Smooth muscle cell (in vitro differentiated cells): ENCODE measurements around the gene MIPOL1. TPM values are rescaled to one million over a fixed set of nuclear protein-coding genes. Genes with fewer than 3 reads are reported as not detected.

Experiments
- DNase-seq: peaks from one replicate; lab custom pipeline; 2025; ENCODE audit not compliant: unreplicated experiment; lab: John Stamatoyannopoulos, UW
- H2AFZ ChIP-seq: fragments of 200-600 bp; sonication (generic); 2 replicates; pipeline ENCODE4 v1.6.0; 2016; ENCODE audit warnings: antibody characterized with exemption, low read depth, mild to moderate bottlenecking
- H3F3A ChIP-seq: fragments of 200-600 bp; sonication (generic); 2 replicates; pipeline ENCODE4 v1.6.0; 2017; ENCODE audit warnings: antibody characterized with exemption, low read depth
- H3K27ac ChIP-seq: fragments of 200-600 bp; sonication (generic); 2 replicates; pipeline ENCODE4 v1.5.1; 2016; ENCODE audit warnings: low read depth, mild to moderate bottlenecking
- H3K27me3 ChIP-seq: fragments of 200-600 bp; sonication (generic); 2 replicates; pipeline ENCODE4 v1.6.1; 2016; ENCODE audit warnings: low read depth, mild to moderate bottlenecking
- H3K36me3 ChIP-seq: fragments of 200-600 bp; sonication (generic); 2 replicates; pipeline ENCODE4 v1.5.1; 2016; ENCODE audit warnings: low read depth
- H3K4me1 ChIP-seq: fragments of 200-600 bp; sonication (generic); 2 replicates; pipeline ENCODE4 v1.5.1; 2016; ENCODE audit warnings: low read depth
- H3K4me2 ChIP-seq: fragments of 200-600 bp; sonication (generic); 2 replicates; pipeline ENCODE4 v1.6.0; 2016; ENCODE audit warnings: mild to moderate bottlenecking
- H3K4me3 ChIP-seq: fragments of 200-600 bp; sonication (generic); 2 replicates; pipeline ENCODE4 v1.5.1; 2016; ENCODE audit warnings: mild to moderate bottlenecking
- H3K79me2 ChIP-seq: fragments of 200-600 bp; sonication (generic); 2 replicates; pipeline ENCODE4 v1.6.0; 2016; ENCODE audit warnings: low read depth, mild to moderate bottlenecking
- H3K9ac ChIP-seq: fragments of 200-600 bp; sonication (generic); 2 replicates; pipeline ENCODE4 v1.6.0; 2016; ENCODE audit warnings: low read depth
- H3K9me3 ChIP-seq: fragments of 200-600 bp; sonication (generic); replicated peaks from 2 replicates; pipeline ENCODE4 v1.5.1; 2016; ENCODE audit warnings: low read depth
- H4K20me1 ChIP-seq: fragments of 200-600 bp; sonication (generic); 2 replicates; pipeline ENCODE4 v1.6.0; 2016; ENCODE audit warnings: low read depth
- CTCF ChIP-seq: fragments of 200-600 bp; sonication (generic); IDR thresholded peaks from 2 replicates; pipeline ENCODE4 v1.5.1; 2017; ENCODE audit warnings: borderline replicate concordance, mild to moderate bottlenecking, antibody characterized with exemption; ENCODE audit not compliant: insufficient read depth, poor library complexity, severe bottlenecking
- WGBS: methylation state at CpG from one replicate; pipeline ENCODE4 v1.1.7; 2016; ENCODE audit warnings: low lambda C conversion rate; 5-methylcytosine and 5-hydroxymethylcytosine counted together
- polyA plus RNA-seq: library from polyadenylated mRNA; unstranded; fragments of >200 nt; fragmentation: Nextera tagmentation; extraction: Ambion mirVana; gene quantifications from 2 replicates; pipeline ENCODE4 v1.2.1, GENCODE V29; 2016
- total RNA-seq: library from RNA; depleted of rRNA; stranded (reverse); fragments of >200 nt; gene quantifications from 2 replicates; pipeline ENCODE4 v1.2.3, GENCODE V29; 2014

Gene MIPOL1
- total and polyA plus RNA-seq, 2 experiments from 2014 or later = 3.2 to 5.1 TPM

DNA sequence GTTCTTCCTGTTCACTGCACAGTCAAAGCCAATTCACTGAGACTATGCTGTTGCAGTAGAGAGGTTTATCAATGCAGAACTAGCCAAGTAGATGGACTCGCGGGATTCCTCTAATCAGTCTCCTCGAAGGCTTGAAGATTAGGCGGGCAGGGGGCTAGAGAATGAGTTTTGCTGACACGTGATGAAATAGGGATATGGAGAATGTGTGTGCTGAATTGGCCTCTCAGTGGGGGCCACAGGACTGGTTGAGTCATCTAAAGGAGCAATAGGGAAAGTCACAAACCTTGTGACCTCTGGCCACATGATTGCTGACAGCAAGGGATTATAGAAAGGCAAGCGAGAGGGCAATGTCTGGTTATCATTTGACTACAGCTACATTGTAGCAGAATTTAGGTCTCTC, 12.7 kb downstream of the MIPOL1 start:
- Histone ChIP-seq H4K20me1 (no peaks in the 10 kb centered on the region), H3F3A (no peaks in the 10 kb centered on the region), H3K4me3 (no peak overlapping the region), H3K9me3 (peaks cover 7% of the 10 kb centered on the region), H3K27me3 (no peaks in the 10 kb centered on the region), H3K79me2 (peaks cover 2% of the 10 kb centered on the region), H3K36me3 (no peaks in the 10 kb centered on the region), H3K9ac (no peak overlapping the region), H2AFZ (no peak overlapping the region), H3K4me1 (no peaks in the 10 kb centered on the region), H3K4me2 (no peak overlapping the region), H3K27ac (no peak overlapping the region)
- TF ChIP-seq CTCF = no peak
- no peak for DNase-seq
- WGBS = 87% methylated on average over 6 of the region's 6 CpGs

DNA sequence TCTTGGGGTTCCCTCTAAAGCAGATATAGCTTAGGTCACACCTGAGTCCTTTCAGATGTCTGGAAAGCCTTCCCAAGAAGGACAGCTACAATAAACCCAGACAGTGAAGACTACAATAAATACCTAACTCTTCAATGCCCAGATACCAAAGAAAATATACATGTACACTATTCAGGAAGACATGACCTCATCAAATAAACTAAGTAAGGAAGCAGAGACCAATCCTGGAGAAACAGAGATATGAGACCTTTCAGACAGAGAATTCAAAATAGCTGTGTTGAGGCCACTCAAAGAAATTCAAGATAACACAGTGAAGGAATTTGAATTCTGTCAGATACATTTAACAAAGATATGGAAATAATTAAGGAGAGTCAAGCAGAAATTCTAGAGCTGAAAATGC, 15.3 kb downstream of the MIPOL1 start:
- no peak for TF ChIP-seq CTCF
- Histone ChIP-seq H3K27ac (no peak overlapping the region), H3F3A (no peaks in the 10 kb centered on the region), H2AFZ (no peak overlapping the region), H3K36me3 (no peaks in the 10 kb centered on the region), H3K4me3 (no peak overlapping the region), H3K4me1 (no peaks in the 10 kb centered on the region), H3K4me2 (no peak overlapping the region), H3K9me3 (no peaks in the 10 kb centered on the region), H4K20me1 (no peaks in the 10 kb centered on the region), H3K27me3 (no peaks in the 10 kb centered on the region), H3K79me2 (peaks cover 2% of the 10 kb centered on the region), H3K9ac (no peak overlapping the region)
- DNase-seq = no peak

- TF ChIP-seq CTCF = no peak
- H3K9me3 ChIP-seq = no peaks in the 10 kb centered on the region
- WGBS = 99% methylated on average over 3 of the region's 3 CpGs
- DNase-seq = no peak
- no peaks in the 10 kb centered on the region for H4K20me1 ChIP-seq
- H3K4me1 ChIP-seq = no peaks in the 10 kb centered on the region
- no peak overlapping the region for H3K4me3 ChIP-seq
- no peak overlapping the region for H2AFZ ChIP-seq
- H3K4me2 ChIP-seq = no peak overlapping the region
- no peaks in the 10 kb centered on the region for H3K27me3 ChIP-seq
- no peaks in the 10 kb centered on the region for H3K36me3 ChIP-seq
- no peak overlapping the region for H3K27ac ChIP-seq
- H3K79me2 ChIP-seq = no peaks in the 10 kb centered on the region
- no peaks in the 10 kb centered on the region for H3F3A ChIP-seq
- H3K9ac ChIP-seq = no peak overlapping the region
Observed at GRCh38 chr14:37215345-37215744, 17.6 kb downstream of the MIPOL1 start.

- Histone ChIP-seq H3K27ac (no peak overlapping the region), H3F3A (no peaks in the 10 kb centered on the region), H2AFZ (no peak overlapping the region), H3K4me1 (no peaks in the 10 kb centered on the region), H3K4me2 (no peak overlapping the region), H3K27me3 (no peaks in the 10 kb centered on the region), H3K4me3 (no peak overlapping the region), H3K79me2 (no peaks in the 10 kb centered on the region), H3K36me3 (no peaks in the 10 kb centered on the region), H3K9ac (no peak overlapping the region), H3K9me3 (no peaks in the 10 kb centered on the region), H4K20me1 (no peaks in the 10 kb centered on the region)
- no peak for TF ChIP-seq CTCF
- WGBS = 96% methylated on average over 3 of the region's 3 CpGs
- DNase-seq = no peak
Observed at GRCh38 chr14:37221073-37221472, 23.3 kb downstream of the MIPOL1 start.
